ENCODE data around the gene MRPS10.
"Not testable (repeated sequence)": the region's sequence is repeated elsewhere in the genome, so short reads cannot be mapped to it uniquely, and the experiment has no call there.

The MRPS10 gene

GRCh38 chr6:42203183-42203582 lies 14.5 kb downstream of the MRPS10 start:
- no peak for DNase-seq

DNA sequence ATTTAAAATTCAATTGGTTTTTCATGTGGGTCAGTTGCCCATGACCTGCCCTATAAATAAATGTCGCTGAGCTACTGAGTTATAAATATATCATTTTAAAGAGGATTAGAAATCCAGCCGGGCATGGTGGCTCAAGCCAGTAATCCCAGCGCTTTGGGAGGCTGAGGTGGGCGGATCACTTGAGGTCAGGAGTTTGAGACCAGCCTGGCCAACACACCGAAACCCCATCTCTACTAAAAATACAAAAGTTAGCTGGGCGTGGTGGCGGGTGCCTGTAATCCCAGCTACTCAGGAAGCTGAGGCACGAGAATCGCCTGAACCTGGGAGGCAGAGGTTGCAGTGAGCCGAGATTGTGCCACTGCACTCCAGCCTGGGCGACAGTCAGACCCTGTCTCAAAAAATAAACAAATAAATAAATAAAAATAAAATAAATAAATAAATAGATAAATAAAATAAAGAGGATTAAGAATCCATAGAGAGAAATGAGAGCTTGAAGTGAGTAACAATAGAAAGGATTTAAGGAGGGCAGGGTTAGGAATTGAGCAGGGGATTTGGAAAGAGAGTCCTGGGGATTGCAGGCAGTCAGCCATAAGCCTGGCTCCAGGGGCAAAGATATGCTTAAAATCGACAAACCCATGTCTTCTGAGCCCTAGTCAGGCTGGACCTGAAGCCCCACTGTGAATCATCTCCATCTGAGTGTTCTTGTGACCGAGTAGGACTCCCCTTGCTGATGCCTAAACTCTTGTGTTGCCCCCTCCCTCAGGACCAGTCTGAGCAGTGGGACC lies 15.3 kb downstream of the MRPS10 start:
- DNase-seq = not testable (repeated sequence)

DNA sequence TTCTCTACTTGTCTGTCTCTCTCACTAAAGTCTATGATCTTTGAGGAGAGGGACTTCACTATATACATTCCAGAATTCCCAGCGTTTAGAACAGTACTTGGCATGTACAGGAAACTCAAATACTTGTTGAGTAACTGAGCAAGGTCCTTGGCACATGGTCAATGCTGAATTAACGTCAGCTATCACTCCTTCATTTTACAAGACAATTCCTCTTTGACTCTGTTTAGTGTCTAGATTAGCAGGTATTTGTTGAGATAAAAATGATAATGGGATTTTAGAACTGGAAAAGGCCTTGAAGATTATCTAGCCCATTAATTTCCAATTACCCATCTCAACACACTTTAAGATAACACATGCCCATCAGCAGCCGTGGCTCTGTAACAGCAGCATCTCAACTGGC lies 16.3 kb downstream of the MRPS10 start:
- DNase-seq = no peak

- DNase-seq = no peak
These were observed 17.6 kb downstream of the MRPS10 start for GRCh38 chr6:42200035-42200434.

DNA sequence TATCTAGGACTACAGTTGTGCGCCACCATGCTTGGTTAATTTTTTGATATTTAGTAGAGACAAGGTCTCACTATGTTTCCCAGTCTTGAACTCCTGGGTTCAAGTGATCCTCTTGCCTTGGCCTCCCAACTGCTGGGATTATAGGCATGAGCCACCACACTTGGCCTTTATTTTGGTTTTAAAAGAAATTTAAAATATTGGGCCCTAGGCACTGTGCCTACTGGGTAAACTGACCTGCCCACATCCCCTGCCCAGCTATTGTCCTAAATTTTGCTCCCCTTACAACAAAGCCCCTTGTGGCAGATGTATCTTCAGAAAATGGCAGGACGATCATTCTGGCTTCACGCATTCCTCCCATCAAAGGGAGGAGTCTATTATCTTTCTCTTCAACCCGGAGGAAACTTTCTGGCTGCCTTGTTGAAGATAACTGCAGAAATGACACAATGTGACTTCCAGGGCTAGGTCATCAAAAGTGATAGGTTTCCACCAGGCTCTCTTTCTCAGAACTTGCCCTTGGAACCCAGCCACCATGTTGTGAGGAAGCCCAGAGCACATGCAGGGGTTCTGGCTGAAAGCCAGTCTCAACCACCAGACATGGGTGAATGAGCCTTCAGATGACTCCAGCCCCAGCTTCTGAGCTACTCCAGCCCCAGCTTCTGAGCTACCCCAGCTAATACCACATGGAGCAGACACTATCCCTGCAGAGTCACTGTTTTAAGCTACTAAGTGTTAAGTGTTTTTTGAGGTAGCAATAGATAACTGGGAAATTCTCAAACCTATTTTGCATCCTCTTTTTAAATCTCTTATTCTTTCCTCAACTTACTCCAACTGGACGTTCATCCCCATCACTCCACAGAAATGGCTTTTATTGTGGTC lies 18.3 kb downstream of the MRPS10 start:
- DNase-seq = no peak

GRCh38 chr6:42197555-42198362 lies 19.9 kb downstream of the MRPS10 start:
- no peak for DNase-seq

GRCh38 chr6:42195415-42195814 lies 22.2 kb downstream of the MRPS10 start:
- DNase-seq = no peak

- DNase-seq = no peak
These were observed 23.6 kb downstream of the MRPS10 start for GRCh38 chr6:42194056-42194455.

GRCh38 chr6:42193491-42193894 lies 24.2 kb downstream of the MRPS10 start:
- DNase-seq = no peak

GRCh38 chr6:42192385-42192784 lies 25.3 kb downstream of the MRPS10 start:
- not testable (repeated sequence) for DNase-seq

GRCh38 chr6:42190554-42191183 lies 27.0 kb downstream of the MRPS10 start:
- no peak for DNase-seq

- no peak for DNase-seq
These were observed 29.3 kb downstream of the MRPS10 start for GRCh38 chr6:42188406-42188805.

GRCh38 chr6:42185597-42185996 lies 32.1 kb downstream of the MRPS10 start:
- no peak for DNase-seq

DNA sequence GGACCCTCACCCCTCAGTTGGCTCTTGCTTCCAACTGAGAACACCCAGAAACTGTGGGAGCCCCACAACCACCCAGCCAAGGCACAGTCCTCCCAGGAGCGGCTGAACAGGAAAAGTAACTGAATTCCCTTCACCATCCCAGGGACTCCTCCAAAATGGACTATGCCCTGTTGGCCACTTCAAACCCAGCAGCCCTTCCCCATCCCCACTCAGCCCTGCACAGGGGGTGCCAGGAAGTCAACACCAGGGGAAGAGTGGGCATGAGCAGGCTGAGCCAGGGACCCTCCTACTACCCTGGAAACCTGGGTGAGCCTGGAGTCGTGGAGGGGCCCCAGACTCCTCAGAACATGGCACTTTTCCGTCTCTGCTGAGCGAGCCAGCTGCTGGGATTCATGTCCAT lies 33.2 kb downstream of the MRPS10 start:
- no peak for DNase-seq

- DNase-seq = no peak
These were observed 35.6 kb downstream of the MRPS10 start for GRCh38 chr6:42182101-42182500.

GRCh38 chr6:42179945-42180313 lies 37.7 kb downstream of the MRPS10 start:
- DNase-seq = no peak

- DNase-seq = no peak
These were observed 38.3 kb downstream of the MRPS10 start for GRCh38 chr6:42179261-42179944.

DNA sequence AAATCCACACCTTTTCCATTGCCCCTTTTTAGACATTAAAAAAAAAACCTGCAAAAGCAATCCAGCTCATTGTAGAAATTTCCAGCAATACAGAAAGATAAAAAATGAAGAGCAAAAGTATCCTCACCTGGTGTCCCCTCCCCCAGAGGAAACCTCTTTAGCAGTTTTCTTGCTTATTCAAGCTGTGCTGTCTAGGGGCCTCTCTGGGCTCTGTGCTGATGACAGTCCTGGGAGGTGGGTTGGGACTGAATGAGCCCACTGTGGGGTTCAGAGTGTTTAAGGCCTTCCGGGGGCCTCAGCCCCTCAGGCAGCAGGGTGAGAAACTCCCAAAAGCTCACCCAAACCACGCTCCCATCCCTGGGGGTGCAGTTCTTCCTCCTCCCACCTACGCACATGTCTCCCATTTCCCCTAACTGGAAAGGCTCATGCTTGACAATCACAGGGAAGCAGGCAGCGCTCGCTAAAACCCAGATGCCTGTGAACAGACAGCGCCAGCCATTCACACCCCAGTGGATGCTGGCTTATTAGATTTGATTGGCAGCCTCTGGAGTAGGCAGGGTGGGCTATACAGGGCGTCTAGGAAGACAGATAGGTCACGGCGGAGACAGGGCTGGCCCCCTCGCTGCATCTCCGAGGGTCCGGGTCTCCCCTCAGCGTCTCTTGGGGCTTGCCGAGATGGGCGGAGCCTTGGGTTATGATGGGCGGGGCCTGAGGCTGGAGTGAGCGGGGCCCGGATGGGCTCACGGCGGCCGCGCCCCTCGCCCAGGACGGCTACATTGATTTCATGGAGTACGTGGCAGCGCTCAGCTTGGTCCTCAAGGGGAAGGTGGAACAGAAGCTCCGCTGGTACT lies 39.9 kb downstream of the MRPS10 start:
- no peak for DNase-seq

- no peak for DNase-seq
These were observed 40.7 kb downstream of the MRPS10 start for GRCh38 chr6:42176981-42177380.

GRCh38 chr6:42175860-42176259 lies 41.8 kb downstream of the MRPS10 start:
- DNase-seq = no peak

GRCh38 chr6:42173101-42173500 lies 44.6 kb downstream of the MRPS10 start, which contains the start of gene GUCA1A:
Gene GUCA1A (plus strand): TSS chr6:42173364. CDS start chr6:42173614, 250 bp downstream.
- no peak for DNase-seq
